ENCODE results near the gene PPP2R3C. TPM values are rescaled to one million over a fixed set of nuclear protein-coding genes. Genes with fewer than 3 reads are reported as not detected.
A peak's percentile ranks its signal among the peaks of the same experiment; 100 is the strongest.

PPP2R3C gene
- total and polyA plus RNA-seq, 2 of the 13 experiments (the other 11 are each of a cell fraction or from before 2014, with no cell fraction given) = 63.4 to 102 TPM

GRCh38 chr14:35046048-35046750 lies 75.6 kb downstream of the PPP2R3C start, which contains the start of gene FAM177A1 (continued):
- peak; percentile 92 for TF ChIP-seq ZSCAN5A (CRISPR knock-in tag; IDR thresholded peaks at IDR 0.05; ENCODE audit: borderline replicate concordance)
- TF ChIP-seq ZFX (CRISPR knock-in tag; IDR thresholded peaks at IDR 0.05; ENCODE audit: low read depth) = peak; percentile 98
- TF ChIP-seq EP300 (IDR thresholded peaks at IDR 0.05; ENCODE audit: low read depth in 2 of 2, low read length in 2 of 2) = peak in 1 of 2 experiments; percentile 44; a peak in 2 of 4 replicates
- peak; percentile 41; the same call in 1 of the 2 replicates for TF ChIP-seq EP300 (CRISPR knock-in tag; IDR thresholded peaks at IDR 0.05; ENCODE audit: borderline replicate concordance)
- TF ChIP-seq CSRNP2 (CRISPR knock-in tag; conservative IDR thresholded peaks at IDR 0.05; ENCODE audit: low read depth) = no peak
- 0 out of 2 replicates have a peak, but pooled peaks have one; percentile 11 for TF ChIP-seq ZBTB33 (CRISPR knock-in tag; IDR thresholded peaks at IDR 0.05)
- TF ChIP-seq BCL3 (CRISPR knock-in tag; IDR thresholded peaks at IDR 0.05) = peak; percentile 99
- TF ChIP-seq HOXA9 (CRISPR knock-in tag; IDR thresholded peaks at IDR 0.05; ENCODE audit: borderline replicate concordance) = no peak
- peak; percentile 97 for TF ChIP-seq IRF9 (CRISPR knock-in tag; IDR thresholded peaks at IDR 0.05; ENCODE audit: borderline replicate concordance)
- peak; percentile 81 for TF ChIP-seq ZNF607 (CRISPR knock-in tag; IDR thresholded peaks at IDR 0.05; ENCODE audit: borderline replicate concordance)
- peak; percentile 93 for TF ChIP-seq MAF1 (CRISPR knock-in tag; IDR thresholded peaks at IDR 0.05; ENCODE audit: borderline replicate concordance)
- TF ChIP-seq PBX3 (CRISPR knock-in tag; IDR thresholded peaks at IDR 0.05; ENCODE audit: borderline replicate concordance) = peak; percentile 88
- TF ChIP-seq ZNF737 (CRISPR knock-in tag; IDR thresholded peaks at IDR 0.05; ENCODE audit: borderline replicate concordance) = no peak
- TF ChIP-seq BCLAF1 (IDR thresholded peaks at IDR 0.05) = no peak
- peak; percentile 97 for TF ChIP-seq TARDBP (CRISPR knock-in tag; IDR thresholded peaks at IDR 0.05)
